NCI-H2107 treated with DMSO at 0.1 percent for 48 hours (cell line): ENCODE data around the gene BACE2.

Experiments used
- DNase-seq: peaks from one replicate; lab custom pipeline; 2025; ENCODE audit not compliant: unreplicated experiment; lab: John Stamatoyannopoulos, UW

The BACE2 gene

GRCh38 chr21:41317458-41317857 lies 149.5 kb downstream of the BACE2 start:
- DNase-seq, result peak; percentile 23

- DNase-seq, result no peak
Measured at GRCh38 chr21:41318218-41318617, 150.3 kb downstream of the BACE2 start.

- no peak for DNase-seq
Measured at GRCh38 chr21:41319273-41319672, 151.3 kb downstream of the BACE2 start.

GRCh38 chr21:41321211-41321907 lies 153.4 kb downstream of the BACE2 start:
- peak; percentile 68 for DNase-seq

GRCh38 chr21:41321908-41322495 lies 154.0 kb downstream of the BACE2 start:
- DNase-seq, result no peak

GRCh38 chr21:41322496-41323382 lies 154.8 kb downstream of the BACE2 start:
- no peak for DNase-seq

GRCh38 chr21:41325138-41325912 lies 157.4 kb downstream of the BACE2 start:
- DNase-seq, result no peak

- no peak for DNase-seq
Measured at GRCh38 chr21:41326414-41327080, 158.6 kb downstream of the BACE2 start.

- DNase-seq, result no peak
Measured at GRCh38 chr21:41327753-41328152, 159.8 kb downstream of the BACE2 start.

GRCh38 chr21:41328660-41329607 lies 161.0 kb downstream of the BACE2 start:
- no peak for DNase-seq
